HG03469 (cell line): ENCODE data around the gene RASSF1.

ENCODE experiments used
- ATAC-seq: cut with Tn5 transposase; IDR thresholded peaks from one replicate; pipeline ENCODE4 v1.9.1; 2021; ENCODE audit warnings: mild to moderate bottlenecking, moderate library complexity, moderate number of reproducible peaks; ENCODE audit not compliant: unreplicated experiment

Gene RASSF1

DNA sequence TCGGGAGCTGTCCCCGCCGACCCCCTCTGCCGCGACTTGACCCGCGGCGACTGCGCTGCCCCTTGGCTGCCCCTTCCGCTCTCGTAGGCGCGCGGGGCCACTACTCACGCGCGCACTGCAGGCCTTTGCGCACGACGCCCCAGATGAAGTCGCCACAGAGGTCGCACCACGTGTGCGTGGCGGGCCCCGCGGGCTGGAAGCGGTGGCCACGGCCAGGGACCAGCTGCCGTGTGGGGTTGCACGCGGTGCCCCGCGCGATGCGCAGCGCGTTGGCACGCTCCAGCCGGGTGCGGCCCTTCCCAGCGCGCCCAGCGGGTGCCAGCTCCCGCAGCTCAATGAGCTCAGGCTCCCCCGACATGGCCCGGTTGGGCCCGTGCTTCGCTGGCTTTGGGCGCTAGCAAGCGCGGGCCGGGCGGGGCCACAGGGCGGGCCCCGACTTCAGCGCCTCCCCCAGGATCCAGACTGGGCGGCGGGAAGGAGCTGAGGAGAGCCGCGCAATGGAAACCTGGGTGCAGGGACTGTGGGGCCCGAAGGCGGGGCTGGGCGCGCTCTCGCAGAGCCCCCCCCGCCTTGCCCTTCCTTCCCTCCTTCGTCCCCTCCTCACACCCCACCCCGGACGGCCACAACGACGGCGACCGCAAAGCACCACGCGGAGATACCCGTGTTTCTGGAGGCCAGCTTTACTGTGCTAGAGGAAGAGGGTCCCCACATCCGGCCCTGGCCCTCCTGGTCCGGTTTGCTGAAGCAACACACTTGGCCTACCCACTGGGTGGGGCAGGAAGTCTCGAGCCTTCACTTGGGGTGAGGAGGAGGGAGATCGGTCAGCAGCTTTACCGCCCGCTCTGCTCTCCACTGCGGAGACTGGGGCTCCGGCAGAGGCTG, at the start of gene RASSF1:
Gene RASSF1 (minus strand): TSS at position 389 of the 882 bp plus-strand sequence. CDS start 31 bp downstream, at position 358.
- ATAC-seq = no peak

- ATAC-seq = no peak
Observed at GRCh38 chr3:50389414-50389767, 48.8 kb upstream of the RASSF1 start.

DNA sequence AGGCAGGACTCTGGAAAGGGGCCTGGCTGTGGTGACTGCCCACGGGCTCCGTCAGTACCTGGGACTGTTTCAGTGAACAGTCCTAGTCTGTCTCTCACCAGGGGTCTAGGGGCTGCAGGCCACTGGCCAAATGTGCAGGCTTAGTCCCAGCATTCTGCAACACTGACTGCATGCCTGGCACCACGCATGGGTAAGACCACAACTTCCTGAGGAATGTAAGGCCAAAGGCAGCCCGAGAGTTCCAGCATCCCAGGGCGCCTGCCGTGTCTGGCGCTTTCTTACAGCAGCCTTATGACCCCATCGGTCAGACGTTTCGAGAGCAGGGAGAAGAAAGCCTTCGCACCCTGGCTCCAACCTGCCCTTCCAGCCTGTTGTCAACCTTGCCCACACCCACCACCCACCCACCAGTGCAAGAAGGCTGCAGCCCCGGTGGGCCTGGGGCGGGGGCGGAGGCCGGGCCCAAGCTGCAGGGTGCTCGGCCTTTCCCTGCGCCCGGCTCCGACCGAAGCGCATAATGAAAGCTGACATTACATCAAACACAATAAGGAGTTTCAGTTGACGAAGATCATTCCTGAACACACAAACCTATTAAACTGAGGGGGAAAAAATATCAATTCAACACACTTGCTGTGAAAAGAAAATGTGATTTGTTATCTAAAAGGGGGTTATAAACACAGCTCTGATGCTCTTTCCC, 48.2 kb upstream of the RASSF1 start:
- ATAC-seq = no peak

DNA sequence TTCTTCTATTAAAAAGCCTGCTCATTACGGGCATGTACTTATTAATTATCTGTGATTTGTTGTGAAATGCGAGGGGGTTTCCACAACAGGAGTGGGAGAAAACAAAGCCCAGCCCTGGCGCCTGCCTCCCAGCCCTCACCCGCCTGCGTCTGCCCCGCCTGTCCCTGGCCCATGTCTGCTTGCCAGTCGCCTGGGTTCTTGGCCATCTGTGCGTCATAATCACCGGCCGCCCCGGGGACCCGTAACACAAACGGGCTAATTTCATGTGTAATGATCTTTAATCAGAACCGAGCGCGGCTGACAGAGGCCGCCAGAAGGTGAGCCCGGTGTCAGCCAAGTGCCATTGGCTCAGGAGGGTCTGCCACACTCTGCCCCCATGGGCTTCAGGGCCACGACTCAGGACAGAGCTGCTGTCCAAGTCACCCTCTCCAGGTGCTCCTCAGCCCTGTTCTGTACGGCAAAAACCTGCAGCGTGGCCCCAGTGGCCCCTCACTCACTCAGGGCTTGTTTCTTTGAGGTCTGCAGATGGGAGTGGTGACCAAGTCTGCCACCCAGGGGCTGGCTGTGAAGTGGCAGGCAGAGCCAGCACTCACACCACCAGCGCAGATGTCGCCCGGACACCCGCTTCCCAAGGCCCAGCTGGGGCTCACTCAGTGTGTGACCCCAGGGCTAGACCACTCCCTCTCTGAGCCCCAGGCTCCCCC, 47.5 kb upstream of the RASSF1 start:
- ATAC-seq = no peak

GRCh38 chr3:50385754-50386153, 45.1 kb upstream of the RASSF1 start:
- no peak for ATAC-seq

GRCh38 chr3:50383750-50384149, 43.1 kb upstream of the RASSF1 start:
- ATAC-seq = no peak

DNA sequence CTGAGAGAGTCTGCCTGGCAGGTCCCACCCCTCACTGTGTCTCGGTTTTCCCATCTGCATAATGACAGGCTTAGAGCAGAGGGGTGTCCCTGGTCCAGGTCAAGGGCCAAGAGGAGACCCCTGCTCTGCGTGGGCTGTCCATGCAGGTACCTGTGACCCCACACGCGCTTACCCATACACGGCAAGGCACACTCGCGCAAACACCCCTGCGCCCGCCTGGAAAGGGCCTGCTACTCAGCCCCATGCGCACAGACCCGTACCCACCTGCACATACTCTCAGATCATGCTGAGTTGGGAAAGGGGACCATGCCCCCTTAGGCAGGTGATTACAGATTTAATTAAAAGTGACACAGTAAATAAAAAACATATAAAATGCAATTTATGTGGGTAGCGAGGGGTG, 42.1 kb upstream of the RASSF1 start:
- ATAC-seq = no peak

DNA sequence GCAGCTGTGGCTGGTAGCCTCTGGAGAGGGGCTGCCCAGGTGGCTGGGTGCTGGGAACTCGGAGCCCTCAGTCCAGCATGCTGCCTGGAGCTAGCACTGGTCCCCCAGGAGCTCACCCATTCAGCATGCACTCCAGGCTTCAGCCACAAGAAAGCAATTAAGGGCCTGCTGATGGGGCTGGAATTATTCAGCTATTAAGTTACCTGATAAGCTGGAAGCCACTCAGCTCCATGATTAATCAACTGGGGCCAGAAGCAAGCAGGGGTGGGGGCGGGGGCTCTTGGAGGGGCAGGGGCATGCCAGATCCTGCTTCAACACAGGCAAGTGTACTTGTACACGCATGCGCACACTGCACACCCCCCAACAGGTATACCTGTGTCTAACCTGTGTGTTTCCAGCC, 40.7 kb upstream of the RASSF1 start:
- no peak for ATAC-seq

- ATAC-seq = no peak
Observed at GRCh38 chr3:50380405-50381085, 39.9 kb upstream of the RASSF1 start.

DNA sequence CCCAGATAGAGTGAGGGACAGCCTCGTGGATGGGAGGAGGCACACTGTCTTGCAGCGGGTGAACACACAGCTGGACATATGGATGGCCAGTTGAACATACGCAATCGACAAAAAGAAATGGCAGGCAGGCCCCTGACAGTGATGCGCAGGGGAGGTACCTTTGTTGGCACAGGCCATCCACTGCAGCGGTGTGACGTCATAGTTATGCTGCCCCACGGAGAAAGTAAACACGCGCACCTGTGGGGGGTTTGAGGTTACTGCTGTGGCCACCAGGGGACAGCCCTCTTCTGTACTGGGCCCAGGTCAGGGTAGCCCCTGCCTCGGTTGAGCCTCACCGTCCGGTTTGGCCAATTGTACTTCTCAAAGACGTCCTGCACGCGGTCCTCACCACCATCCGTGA, 38.1 kb upstream of the RASSF1 start:
- no peak for ATAC-seq

GRCh38 chr3:50378024-50378423, 37.4 kb upstream of the RASSF1 start:
- no peak for ATAC-seq

DNA sequence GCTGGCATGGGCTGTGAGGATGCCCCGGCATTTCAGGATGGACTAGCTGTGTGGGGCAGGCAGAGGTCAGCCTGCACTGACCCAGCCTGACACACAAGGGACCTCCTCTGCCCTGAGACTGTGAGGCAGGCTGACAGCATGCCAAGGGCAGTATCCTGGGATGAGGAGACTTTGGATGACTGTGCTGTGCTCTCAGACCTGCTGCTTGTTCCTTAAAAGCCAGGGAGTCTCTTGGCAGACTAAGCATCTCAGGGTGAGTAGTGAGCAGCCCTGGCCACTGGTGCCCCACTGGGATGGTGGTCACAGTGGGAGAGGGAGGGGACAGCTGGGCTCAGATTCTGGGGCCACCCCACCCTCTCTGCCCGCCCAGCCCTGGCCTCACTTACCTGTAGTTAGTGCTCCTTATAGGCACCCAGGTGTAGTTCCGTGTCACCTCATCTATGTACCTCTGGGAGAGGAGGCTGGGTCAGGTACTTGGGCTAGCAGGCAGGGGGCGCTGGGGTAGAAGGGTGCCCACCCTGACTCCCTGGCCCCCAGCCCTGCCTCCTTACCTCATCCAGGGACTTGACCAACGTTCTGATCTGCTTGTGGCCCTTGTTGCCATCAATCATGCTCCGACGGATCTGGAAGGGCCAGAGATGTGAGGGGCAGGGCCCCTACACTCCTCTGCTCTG, 34.8 kb upstream of the RASSF1 start:
- ATAC-seq = no peak

GRCh38 chr3:50374363-50375257, 34.0 kb upstream of the RASSF1 start:
- ATAC-seq = no peak

- no peak for ATAC-seq
Observed at GRCh38 chr3:50373146-50374051, 32.8 kb upstream of the RASSF1 start.

DNA sequence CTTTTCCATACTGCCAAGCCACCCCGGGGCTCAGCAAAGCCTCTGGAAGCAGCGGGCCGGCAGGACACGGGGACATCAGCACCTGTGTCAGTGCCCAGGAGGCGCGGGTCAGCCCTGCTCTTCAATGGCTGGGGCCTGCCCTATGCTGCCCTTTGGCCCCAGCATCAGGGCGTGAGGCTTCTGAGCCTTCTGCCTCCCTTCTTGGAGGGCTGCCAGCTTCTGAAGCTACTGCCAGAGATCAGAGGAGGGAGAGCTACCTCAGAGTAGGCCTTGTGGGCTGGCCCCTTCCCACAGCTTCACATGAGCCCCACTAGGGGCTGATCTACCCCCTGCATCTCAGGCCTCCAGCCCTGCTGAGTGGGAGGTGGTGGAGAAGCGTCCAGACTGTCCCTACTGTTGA, 31.7 kb upstream of the RASSF1 start:
- no peak for ATAC-seq

- ATAC-seq = no peak
Observed at GRCh38 chr3:50371133-50371685, 30.6 kb upstream of the RASSF1 start.

GRCh38 chr3:50370594-50370993, 30.0 kb upstream of the RASSF1 start:
- no peak for ATAC-seq

GRCh38 chr3:50369012-50369670, 28.5 kb upstream of the RASSF1 start:
- ATAC-seq = no peak
